HK-2 (cell line): ENCODE measurements around the gene P2RY8.
"Not testable (repeated sequence)": the region's sequence is repeated elsewhere in the genome, so short reads cannot be mapped to it uniquely, and the experiment has no call there.

Source experiments
- DNase-seq: peaks from one replicate; pipeline ENCODE4 v3.0.0-alpha.2; 2018; ENCODE audit not compliant: unreplicated experiment

The P2RY8 gene

GRCh38 chrX:1486749-1487361 is 50.1 kb downstream of the P2RY8 start:
- no peak for DNase-seq

- DNase-seq: no peak
Observed at GRCh38 chrX:1486177-1486576, 50.8 kb downstream of the P2RY8 start.

- DNase-seq: no peak
Observed at GRCh38 chrX:1485033-1485432, 52.0 kb downstream of the P2RY8 start.

GRCh38 chrX:1484638-1485019 is 52.4 kb downstream of the P2RY8 start:
- no peak for DNase-seq

GRCh38 chrX:1483843-1484637 is 52.9 kb downstream of the P2RY8 start:
- no peak for DNase-seq

- not testable (repeated sequence) for DNase-seq
Observed at GRCh38 chrX:1482530-1482928, 54.5 kb downstream of the P2RY8 start.

- DNase-seq: no peak
Observed at GRCh38 chrX:1481636-1482529, 55.1 kb downstream of the P2RY8 start.

- no peak for DNase-seq
Observed at GRCh38 chrX:1480082-1480785, 56.8 kb downstream of the P2RY8 start.

GRCh38 chrX:1477801-1478458 is 59.1 kb downstream of the P2RY8 start:
- DNase-seq: no peak

GRCh38 chrX:1477229-1477628 is 59.8 kb downstream of the P2RY8 start:
- DNase-seq: no peak

GRCh38 chrX:1476682-1477081 is 60.3 kb downstream of the P2RY8 start:
- DNase-seq: no peak

- no peak for DNase-seq
Observed at GRCh38 chrX:1475881-1476280, 61.1 kb downstream of the P2RY8 start.

GRCh38 chrX:1475481-1475880 is 61.5 kb downstream of the P2RY8 start:
- no peak for DNase-seq

- DNase-seq: not testable (repeated sequence)
Observed at GRCh38 chrX:1474593-1474992, 62.4 kb downstream of the P2RY8 start.

- no peak for DNase-seq
Observed at GRCh38 chrX:1472975-1473374, 64.0 kb downstream of the P2RY8 start.

GRCh38 chrX:1468250-1468772 is 68.7 kb downstream of the P2RY8 start:
- DNase-seq: peak; percentile 65

- no peak for DNase-seq
Observed at GRCh38 chrX:1466971-1467561, 69.9 kb downstream of the P2RY8 start.

GRCh38 chrX:1466232-1466661 is 70.7 kb downstream of the P2RY8 start:
- DNase-seq: no peak

- DNase-seq: no peak
Observed at GRCh38 chrX:1465286-1466231, 71.4 kb downstream of the P2RY8 start.

- DNase-seq: no peak
Observed at GRCh38 chrX:1464971-1465285, 72.1 kb downstream of the P2RY8 start.
